ENCODE results near the gene CACNA1C.

Gene CACNA1C

DNA sequence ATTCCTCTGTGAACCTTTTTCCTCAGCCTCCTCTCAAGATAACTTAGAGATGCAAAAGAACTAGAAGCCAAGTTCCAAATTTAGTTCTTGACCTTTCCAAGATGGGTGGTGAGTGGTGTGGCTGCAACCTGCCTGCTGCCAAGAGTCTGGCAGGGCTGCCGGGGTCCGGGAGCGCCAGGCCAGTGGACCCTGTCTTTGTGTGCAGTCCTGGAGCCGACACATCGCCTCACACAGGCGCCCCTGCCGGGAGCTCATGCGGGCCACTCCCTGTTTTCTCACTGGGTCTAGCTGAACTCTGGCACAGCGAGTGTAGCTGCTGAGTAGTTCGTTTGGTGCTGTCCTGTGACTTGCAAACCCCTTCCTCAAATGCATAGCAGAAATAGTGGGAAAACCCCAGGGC is 84.9 kb downstream of the CACNA1C start:
- peak in 3 of 58 donors; percentile 13 to 17 (median 13) for DNase-seq

DNA sequence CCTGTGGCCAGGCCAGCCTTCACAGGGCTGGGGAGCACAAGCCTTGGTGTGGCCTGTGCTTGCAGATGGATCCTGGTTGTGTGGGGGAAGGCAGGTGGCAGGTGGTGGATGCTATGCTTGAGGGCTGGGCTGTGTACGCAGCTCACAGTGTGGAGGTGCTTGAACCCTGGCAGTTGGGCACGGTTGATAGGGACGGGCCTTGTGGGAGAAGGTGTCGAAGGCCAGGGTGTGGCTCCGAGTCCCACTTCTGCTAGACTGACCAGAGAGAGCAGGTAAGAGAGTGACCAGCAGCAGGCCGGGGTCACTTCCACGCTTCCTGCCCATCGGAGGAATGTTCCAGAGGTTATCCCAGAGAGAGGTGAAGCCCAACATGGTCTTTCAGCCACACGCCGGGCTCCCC is 85.5 kb downstream of the CACNA1C start:
- DNase-seq: no peak

GRCh38 chr12:2138871-2139308 is 86.1 kb downstream of the CACNA1C start:
- DNase-seq: no peak

DNA sequence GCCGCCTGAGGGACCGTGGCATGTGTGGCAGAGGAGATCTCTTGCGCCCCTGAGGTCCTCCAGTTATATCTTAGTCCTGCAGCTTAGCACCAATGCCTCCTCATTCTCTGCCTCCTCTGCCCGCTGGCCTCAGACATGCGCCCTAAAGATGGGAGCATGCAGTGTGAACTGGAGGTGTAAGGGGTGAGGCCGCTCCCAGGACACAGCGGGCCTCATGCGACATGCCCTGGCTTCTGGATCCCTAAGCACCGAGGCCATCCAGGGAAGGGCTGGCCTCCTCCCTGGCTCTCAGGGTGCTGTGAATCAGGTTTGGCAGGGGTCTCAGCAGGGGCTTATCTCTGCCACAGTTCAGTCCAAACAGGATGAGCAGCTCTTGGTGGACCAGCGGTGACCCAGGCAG is 86.9 kb downstream of the CACNA1C start:
- no peak for DNase-seq

GRCh38 chr12:2140858-2141519 is 88.2 kb downstream of the CACNA1C start:
- peak in 10 of 58 donors; percentile 8 to 31 (median 18) for DNase-seq

DNA sequence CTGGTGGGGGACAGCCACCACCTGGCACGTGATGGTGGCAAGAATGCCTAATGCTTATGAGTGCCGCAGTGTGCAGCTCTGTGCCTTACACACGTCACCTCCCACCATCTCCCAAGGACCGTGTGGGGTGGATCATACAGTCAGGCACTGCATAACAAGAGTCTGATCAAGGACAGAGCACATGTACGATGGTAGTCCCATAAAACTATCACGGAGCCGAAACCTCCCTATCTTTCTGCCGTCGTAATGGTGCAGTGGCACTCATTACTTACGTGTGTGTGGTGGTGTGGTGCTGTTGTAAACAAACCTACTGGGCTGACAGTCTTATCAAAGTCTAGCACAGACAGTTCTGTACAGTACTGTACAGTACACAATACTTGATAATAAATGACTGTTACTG is 89.3 kb downstream of the CACNA1C start:
- no peak for DNase-seq

DNA sequence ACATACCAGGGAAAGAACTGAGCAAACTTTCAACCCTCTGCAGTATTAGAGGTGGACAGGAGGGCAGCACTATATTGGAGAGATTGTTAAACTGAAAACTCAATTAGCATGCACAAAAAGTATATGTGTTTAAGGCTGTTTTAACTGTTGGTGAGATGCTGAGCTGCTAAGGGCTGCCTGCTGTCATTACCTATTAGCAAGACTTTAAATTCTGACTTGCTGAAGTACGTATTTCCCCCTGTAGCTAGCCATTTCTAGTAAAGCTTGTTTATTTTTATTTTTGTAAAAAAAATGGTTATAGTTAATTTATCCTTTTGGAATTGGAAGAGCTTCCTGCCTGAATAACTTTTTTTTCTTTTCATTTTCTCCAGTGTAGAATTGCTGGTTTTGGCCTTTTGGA is 92.2 kb downstream of the CACNA1C start:
- DNase-seq: no peak

- no peak for DNase-seq
Measured at GRCh38 chr12:2145433-2145998, 92.7 kb downstream of the CACNA1C start.

GRCh38 chr12:2147335-2147734 is 94.5 kb downstream of the CACNA1C start:
- no peak for DNase-seq

DNA sequence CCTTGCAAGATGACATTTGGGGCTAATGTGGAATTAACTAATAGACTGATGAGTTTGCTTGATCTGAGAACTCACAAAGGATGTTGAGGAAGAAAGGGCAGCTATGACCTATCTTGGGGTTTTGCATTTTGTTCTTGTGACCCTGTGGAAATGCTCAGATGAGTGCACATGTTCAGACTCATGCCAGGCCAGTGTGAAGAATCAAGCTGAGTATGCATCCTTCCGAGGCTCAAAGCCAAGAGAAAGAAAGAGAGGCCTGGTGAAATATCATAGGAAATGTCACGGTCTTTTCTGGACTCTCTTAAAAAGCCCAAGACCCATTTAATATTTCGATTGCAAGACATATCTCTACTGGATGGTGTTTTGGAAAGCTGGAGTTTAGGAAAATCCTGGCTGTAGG is 96.3 kb downstream of the CACNA1C start:
- no peak for DNase-seq

DNA sequence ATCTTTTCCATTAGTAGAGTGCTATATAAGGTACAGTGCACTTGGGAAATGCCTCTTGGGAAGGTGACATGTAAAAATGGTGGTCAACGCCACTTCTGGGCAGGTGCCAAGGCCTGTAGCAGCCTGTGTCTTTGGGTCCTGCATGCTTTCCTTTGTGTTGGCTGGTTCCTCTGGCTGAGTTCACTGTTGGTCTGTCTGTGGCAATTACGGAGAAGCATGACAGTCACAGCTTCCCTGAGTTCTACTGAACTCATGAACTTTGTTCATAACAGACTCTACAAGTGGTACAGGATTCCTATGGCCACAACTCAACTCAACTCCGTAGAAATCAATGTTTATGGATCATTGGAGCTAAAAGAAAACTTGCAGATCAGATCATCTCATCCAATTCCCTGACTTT is 98.0 kb downstream of the CACNA1C start:
- no peak for DNase-seq

- DNase-seq: peak in 7 of 58 donors; percentile 4 to 35 (median 7)
Measured at GRCh38 chr12:2151391-2151790, 98.6 kb downstream of the CACNA1C start.

- DNase-seq: no peak
Measured at GRCh38 chr12:2152134-2152533, 99.3 kb downstream of the CACNA1C start.

DNA sequence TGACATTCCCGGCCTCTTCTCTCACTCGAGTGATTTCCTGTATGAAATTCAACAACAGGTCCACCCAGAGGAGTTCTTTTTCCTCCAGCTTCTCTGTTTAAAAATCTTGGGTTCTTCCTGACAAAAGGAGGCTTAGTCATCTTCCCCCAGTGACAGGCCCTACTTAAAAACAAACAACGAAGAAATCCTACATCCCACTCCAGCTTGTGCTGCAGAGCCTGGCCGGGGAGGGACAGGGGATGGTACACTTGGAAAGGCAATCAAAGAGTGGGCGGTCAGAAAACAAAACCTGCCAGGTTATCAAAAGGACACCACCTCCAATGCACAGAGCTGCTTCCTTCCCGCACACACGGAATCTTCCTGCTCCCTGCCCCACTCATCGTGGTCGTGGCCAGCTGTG is 101.3 kb downstream of the CACNA1C start:
- DNase-seq: peak in 2 of 58 donors; percentile 4 to 40

DNA sequence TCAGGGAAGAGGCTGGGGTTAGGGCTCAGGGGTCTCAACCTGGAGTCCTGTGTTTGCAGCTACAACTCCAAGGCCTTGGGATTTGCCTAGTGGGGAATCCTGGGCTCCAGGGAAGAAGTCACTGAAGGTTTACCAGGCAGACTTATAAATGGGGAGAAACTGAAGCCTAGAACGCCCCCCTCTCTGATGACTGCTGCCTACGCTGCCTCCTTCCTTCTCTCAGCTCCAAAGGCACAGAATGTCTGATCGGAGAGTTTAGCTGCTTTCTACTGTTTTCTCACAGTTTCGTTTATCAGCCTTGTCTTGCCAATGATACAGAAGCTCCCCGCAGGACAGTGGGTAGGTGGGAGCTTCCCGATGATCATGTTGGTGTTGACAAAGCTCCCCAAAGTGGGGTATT is 101.7 kb downstream of the CACNA1C start:
- DNase-seq: peak in 2 of 58 donors; percentile 10 to 17

DNA sequence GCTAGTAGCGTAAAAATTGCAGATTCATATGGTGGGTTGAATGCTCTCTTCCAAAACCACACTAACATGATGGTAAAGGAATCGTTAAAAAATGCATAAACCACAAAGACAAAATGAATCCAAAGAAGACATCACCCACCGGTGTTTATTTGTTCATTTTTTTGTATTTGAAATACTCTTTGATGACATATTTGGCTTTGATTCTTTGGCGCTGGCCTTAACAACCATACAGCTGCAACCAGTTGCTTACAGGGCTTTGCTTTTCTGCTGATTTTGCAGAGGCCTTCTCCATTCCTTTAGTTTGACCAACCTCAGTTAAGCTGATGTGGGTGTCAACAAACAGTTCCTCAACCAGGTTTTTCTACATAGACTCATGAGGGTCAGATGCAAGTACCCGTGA is 103.5 kb downstream of the CACNA1C start:
- no peak for DNase-seq

DNA sequence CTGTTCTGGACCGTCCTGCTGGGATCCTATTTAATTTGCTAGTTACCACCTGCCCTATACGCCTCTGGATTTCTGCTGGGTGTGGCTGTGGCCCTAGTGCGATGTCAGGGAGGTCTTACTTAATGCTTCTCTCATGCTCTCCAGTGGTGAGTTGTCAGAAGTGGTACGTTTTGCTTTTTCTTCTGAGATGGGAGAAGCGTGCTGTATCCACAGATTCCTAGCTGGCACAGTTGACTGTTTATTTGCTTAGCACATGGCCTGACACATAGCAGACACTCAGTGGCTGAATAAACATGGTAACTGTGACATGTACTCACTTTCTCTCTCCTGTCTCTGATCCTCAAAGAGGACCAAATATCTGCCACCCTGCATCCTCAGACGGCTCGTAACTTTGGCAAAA is 107.3 kb downstream of the CACNA1C start:
- DNase-seq: no peak

- DNase-seq: peak in 23 of 58 donors; percentile 4 to 53 (median 27)
Measured at GRCh38 chr12:2161473-2161872, 108.7 kb downstream of the CACNA1C start.

DNA sequence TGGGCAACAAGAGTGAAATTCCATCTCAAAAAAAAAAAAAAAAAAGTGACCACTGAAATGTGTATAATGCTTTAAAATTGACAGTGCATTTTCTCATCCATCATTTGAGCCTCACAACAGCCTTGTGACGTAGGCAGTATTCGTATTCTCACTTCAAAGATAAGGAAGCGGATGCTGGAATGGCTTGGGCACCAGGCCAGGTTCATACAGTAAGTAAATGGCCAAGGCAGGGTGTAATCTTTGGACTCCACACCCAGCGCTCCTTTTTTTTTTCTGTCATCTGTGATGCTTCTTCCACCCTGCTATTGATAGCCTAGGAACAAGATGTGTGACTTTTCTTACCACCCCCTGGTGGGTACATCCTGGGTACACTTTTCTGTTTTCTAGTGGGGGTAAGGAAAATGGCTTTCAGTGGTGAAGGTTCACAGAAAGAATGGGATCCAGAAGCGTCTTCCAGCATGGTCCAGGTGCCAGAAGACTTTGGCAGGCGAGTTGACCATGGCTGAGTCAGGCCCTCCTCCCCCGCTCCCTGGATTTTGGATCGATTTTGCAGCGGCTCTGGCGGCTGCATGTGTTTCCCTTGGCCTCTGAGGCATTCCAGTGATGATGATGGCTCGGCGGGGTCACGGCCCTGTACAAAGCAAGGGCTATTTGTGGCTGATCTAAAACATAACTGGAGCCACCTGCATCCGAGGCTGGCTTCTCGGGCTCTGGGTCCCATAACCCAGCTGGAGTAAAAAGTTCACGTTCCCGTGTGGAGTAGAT is 110.6 kb downstream of the CACNA1C start:
- DNase-seq: peak in 22 of 58 donors; percentile 5 to 59 (median 20)

DNA sequence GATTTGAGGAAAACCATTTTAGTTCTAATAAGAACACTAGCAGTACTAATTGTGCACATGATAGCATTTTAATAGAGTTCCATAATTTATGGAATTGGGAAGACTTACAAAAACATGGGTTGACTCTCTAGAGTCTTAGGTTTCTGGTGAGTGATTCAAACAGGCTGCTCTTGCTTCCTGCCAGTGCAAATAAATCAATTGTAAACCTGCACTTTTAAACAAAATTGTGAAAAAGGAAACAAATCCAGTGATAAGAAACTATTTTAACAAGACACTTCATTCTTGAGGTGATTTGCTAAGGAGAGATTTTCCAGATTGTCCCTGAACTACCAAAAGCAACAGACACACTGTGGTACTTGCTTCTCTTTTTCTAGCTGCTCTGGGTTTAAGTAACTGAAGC is 112.2 kb downstream of the CACNA1C start:
- DNase-seq: no peak

GRCh38 chr12:2165927-2166326 is 113.1 kb downstream of the CACNA1C start:
- no peak for DNase-seq

DNA sequence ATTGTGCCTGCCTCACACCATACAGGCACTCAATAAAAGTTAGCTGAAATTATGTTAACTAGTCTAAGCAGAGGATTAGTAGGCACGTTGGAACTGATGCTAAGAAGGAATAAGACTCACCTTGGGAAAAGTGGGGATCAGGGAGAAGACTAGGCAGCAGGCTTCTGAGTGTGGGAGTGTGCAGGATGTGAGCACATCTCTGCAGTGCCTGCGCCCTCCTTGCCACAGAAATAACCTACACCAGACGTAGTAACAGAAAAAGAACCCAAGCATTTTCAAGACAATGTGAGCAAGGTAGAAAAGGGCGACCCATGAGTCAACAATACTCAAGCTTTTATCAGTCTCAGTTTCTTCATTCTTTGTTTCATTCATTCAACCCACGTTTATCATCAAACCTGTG is 113.9 kb downstream of the CACNA1C start:
- DNase-seq: no peak

DNA sequence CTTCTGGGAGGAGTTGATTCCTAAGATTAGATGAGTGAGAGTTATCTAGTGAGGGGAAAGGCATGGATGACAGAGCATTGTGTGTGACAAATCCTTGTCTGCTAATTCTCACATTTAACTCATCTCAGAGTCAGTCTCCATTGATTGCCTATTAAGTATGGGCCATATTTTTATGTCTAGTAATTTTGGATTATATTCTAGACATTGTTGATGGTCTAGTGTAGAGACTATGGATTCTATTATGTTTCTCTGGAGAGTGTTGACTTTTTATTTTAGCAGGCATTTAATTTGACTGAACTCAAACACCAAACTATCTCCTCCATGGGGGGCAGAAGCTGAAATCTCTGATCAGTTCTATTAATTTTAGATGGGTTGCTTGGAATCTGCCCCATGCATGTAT is 114.4 kb downstream of the CACNA1C start:
- no peak for DNase-seq

Data from anterior cingulate cortex (tissue), 58 donors.